GM18909 (cell line): Measurements from ENCODE around the gene EPS8L3.
"Not testable (repeated sequence)": the region's sequence is repeated elsewhere in the genome, so short reads cannot be mapped to it uniquely, and the experiment has no call there.

ENCODE experiments used
- ATAC-seq: cut with Tn5 transposase; IDR thresholded peaks from one replicate; pipeline ENCODE4 v1.9.1; 2021; ENCODE audit warnings: mild to moderate bottlenecking; ENCODE audit not compliant: unreplicated experiment, poor library complexity

Gene EPS8L3

DNA sequence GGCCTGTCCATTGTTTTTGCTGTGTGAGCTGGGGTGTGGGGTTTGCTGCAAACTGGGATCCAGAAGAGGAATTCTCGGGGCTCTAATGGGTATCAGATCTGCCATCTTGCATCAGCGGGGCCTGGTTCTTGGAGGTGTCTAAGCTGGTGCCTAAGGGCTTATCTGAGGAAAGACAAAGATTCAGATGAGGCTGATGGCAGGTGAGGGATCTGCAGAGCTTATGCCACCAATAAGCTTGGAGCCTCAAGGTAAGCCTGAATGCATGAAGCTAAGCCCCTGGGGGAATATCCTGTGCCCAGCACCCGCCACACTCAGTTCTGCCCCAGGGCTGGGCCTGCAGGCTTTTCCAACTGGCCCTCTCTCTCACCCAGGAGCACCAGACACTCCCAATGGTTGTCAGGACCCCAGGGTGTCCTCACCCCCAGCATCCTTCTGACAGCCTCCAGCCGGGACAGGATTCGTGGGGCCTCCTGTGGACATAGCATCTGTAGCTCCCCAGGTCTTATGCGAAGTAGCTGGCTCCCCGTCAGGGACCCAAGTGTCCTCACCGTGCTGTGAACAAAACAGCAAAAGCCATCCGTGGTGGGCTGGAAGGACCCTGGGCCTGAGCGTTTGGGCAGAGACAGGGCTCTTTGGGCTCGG is 13.4 kb downstream of the EPS8L3 start:
- no peak for ATAC-seq

DNA sequence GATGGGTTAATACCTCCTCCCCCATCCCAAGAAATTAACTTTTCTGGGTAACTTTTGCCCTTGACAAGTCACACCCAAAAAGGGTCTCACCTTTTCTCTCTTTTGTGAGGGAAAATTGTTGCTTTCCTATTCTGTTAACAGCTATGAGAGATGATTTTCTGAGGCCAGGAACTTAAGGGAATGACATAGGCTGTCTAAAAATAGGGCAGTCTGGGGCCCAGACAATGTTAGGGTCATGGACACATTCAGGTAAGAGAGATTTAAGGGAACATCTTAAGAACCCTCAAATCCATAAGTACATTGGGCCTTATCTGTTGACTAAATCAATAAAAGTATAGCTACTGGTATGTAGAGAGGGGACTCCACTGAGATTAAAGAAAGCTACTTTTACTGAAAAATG is 14.5 kb downstream of the EPS8L3 start:
- no peak for ATAC-seq

- ATAC-seq = not testable (repeated sequence)
Measured at GRCh38 chr1:109748311-109748710, 15.4 kb downstream of the EPS8L3 start.

DNA sequence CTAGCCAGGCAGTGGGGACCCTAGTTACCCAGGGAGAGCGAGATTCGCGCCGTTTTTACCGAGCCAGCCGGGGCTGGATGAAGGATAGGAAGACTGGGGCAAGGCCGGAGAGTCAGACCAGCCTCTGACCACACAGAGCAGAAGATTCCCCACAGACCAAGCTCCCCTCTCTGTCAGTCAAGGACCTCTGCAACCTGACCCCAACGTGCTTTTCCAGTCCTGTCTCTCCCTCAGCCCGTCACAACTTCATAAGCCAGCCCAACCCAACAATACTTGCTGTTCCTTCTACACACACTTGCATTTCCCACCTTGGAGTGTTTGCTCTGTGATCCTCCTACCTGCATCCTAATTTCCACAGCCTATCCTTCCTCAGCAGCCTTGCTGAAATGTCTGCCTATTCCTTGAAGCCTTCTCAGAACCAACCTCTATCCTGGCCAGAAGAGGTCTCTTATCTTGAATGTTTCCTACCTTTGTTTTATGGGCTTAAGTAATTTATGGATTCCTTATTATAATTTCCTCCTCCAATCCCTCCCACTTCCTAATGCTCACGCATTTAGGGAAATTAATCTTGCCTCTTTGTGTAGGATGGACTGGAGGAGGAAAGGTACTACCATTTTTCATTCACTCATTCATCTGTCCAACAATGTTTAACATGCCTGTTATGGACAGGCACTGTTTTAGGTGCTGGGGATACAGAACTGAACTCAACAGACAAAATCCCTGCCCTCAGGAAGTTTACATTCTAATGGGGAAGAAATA is 22.9 kb downstream of the EPS8L3 start, which contains the start of gene GSTM3:
GSTM3 (minus strand) TSS at position 424 of the 759 bp plus-strand sequence. CDS start 751 bp downstream, outside the sequence.
- peak; percentile 8 for ATAC-seq

GRCh38 chr1:109739738-109740614 is 23.7 kb downstream of the EPS8L3 start:
- peak; percentile 91 for ATAC-seq

DNA sequence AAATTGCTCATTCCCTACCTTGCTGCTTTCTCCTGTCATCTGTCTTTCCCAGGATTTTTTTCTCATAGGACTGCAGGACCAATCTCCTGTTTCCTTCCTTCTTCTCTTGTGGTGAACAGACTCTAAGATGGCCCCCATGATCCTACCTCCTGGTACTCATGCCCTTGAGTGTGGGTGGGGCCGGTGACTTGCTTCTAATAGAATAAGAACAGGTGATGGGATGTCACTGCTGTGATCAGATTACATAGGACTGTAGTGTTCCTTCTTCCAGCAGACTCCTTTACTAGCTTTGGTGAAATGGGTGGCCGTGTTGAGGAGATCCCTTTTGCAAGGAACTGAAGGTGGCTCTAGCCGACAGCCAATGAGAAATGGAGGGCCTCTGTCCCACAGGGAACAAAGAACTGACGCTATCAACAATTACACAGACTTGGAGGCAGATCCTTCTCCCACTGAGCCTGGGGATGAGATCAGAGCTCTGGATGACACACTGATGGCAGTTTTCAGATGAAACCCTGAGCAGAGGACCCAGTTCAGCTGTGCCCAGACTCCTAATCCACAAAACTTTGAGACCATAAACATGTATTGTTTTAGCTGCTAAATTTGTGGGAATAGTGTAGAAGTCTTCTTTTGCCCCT is 30.4 kb downstream of the EPS8L3 start:
- no peak for ATAC-seq

DNA sequence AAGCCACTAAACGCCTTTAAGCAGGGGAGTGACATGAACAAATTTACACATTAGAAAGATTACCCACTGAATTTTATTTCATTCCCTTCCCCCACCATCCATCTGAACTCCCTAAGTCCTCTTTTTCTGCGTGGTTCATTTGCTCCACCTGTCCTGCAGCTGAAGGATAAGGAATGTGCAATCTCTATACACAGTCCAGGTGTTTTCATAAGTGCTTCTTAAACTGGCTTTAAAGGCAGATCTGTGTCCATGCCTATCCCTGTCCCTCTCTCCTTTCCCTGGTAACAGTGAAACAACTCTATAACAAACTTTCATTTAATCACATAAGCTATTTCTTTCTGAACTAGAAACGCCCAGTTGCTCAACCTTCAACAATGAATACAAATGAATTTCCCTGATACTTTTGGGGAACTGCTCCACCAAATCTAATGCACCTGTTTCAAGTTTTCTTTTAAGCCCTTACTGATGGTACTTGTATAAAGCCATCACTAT is 31.3 kb downstream of the EPS8L3 start:
- no peak for ATAC-seq

- ATAC-seq = no peak
Measured at GRCh38 chr1:109730666-109731065, 33.1 kb downstream of the EPS8L3 start.

GRCh38 chr1:109728870-109729269 is 34.9 kb downstream of the EPS8L3 start:
- no peak for ATAC-seq

DNA sequence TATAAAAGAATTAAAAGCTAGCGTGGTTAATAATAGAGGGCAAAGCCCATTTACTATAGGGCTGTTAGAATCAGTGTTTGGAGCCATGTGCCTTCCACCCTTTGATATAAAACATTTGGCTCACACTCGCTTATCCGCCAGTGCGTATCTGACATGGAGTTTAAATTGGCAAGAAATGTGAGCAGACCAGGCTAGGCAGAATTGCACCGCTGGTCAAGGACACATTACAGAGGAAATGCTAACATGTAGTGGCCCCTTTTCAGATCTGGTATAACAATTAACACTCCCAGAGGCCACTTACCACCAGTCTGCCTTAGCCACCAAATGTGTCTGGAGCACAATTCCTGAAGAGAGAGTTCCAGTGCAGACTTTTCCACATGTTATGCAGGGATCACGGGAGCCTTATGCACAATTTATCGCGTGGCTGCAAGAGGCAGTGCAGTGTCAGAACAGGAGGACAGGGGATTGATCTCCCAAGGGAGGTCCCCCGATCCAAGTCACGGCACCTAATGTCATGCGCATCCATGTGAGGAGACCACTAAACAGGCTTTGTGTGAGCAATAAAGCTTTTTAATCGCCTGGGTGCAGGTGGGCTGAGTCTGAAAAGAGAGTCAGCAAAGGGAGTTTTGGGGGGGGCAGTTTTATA is 36.9 kb downstream of the EPS8L3 start:
- no peak for ATAC-seq

- ATAC-seq = no peak
Measured at GRCh38 chr1:109726007-109726406, 37.7 kb downstream of the EPS8L3 start.

DNA sequence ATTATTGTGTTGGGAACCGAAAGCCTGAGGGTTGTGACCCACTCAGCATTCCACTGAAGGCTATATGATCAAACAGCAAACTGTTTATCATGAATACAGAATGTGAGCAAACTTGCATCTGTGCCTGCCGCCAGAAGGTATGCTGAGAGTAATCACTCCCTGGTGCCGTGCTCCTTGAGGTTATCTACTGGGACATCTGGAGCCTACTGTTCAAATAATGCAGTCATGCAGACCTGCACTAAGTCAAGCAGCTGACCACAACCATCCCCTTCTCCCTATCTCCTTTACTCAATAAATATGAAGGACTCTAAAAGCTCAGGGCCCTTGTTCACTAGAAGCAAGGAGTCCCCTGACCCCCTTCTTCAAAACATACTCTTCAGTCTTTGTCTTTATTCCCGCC is 38.2 kb downstream of the EPS8L3 start:
- ATAC-seq = no peak

- ATAC-seq = no peak
Measured at GRCh38 chr1:109724933-109725332, 38.8 kb downstream of the EPS8L3 start.

DNA sequence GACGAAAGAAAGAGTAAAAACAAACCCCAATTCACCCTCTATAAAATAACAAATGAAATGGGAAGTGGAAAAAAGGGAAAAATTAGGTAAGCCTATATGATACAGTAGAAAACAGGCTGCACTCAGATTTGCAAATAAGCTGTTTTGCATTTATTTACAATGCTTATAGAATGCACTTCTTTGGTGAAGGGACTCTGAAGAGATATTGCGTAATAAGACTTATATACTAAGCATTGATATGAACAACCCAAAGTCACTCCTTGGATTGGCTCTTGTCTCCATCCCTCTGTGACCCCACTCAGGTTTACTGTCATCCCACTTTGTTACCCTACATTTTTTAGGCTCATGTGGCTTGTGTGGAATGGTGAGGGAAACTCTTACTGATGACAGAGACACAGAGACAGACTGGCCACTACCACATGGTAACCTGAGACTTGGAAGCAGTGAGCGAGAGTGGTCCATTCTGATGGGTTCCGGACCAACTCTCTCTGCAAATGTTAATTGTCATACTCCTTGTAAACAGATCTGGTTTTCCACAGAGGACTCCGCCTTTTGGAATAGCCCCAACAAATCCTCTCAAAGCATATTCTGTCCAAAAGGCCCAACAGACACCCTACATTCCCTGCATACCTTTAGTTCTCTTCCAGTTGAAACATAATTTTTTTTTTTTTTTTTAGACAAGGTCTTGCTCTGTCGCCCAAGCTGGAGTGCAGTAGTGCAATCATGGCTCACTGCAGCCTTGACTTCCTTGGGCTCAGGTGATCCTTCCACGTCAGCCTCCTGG is 40.6 kb downstream of the EPS8L3 start:
- ATAC-seq = no peak

- no peak for ATAC-seq
Measured at GRCh38 chr1:109721971-109722370, 41.8 kb downstream of the EPS8L3 start.

- no peak for ATAC-seq
Measured at GRCh38 chr1:109721042-109721441, 42.7 kb downstream of the EPS8L3 start.

DNA sequence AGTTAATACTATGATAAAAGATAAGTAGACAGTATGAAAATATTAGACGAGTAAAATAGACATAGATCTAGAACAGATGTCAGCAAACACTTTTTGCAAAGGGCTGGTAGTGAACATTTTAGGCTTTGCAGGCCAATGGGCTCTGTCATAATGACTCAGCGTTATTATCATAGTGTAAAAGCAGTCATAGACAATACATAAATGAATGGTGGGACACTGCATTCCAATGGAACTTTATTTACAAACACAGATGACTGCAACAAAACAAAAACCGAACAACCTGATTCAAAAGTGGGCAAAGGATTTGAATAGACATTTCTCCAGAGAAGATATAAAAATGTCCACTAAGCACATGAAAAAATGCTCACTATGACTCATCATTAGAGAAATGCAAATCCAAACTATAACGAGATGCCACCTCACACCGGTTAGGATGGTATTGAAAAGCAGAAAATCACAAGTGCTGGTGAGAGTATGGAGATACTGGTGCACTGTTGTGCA is 44.3 kb downstream of the EPS8L3 start:
- ATAC-seq = no peak

DNA sequence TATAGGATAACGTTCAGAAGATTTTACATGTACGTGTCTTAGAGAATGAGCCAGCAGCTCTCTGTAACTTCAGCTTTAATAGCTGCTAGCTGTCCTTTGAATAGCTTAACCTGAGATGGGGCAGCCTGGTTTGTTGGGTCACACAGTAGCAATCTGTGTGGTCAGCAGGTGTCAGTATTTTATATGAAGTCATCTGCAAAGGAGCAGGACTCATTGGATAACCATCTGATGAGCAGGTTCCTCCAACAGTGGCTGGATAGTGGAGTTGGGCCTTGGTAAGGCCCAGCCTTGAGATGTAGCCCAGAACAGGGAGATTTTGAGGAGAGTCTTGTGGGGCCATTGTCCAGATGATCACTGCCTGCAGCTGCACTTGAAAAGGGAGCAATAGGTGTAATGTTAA is 45.2 kb downstream of the EPS8L3 start:
- ATAC-seq = no peak

DNA sequence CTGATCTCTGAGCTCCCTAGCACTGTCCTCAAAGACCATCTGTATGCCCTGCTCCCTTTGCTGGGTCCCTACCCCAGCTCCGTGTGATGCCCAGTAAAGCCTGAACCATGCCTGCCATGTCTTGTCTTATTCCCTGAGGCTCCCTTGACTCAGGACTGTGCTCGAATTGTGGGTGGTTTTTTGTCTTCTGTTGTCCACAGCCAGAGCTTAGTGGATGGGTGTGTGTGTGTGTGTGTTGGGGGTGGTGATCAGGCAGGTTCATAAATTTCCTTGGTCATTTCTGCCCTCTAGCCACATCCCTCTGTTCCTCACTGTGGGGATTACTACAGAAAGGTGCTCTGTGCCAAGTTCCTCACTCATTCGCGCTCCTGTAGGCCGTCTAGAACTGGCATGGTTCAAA is 46.0 kb downstream of the EPS8L3 start:
- no peak for ATAC-seq
